GM18873 (cell line): ENCODE results near the gene MEF2D.
A peak's percentile ranks its signal among the peaks of the same experiment; 100 is the strongest.

Experiments used
- ATAC-seq: cut with Tn5 transposase; IDR thresholded peaks from one replicate; pipeline ENCODE4 v1.9.1; 2021; ENCODE audit warnings: mild to moderate bottlenecking, moderate library complexity, moderate number of reproducible peaks; ENCODE audit not compliant: unreplicated experiment, low FRiP score

The MEF2D gene

GRCh38 chr1:156525071-156525501, 24.5 kb upstream of the MEF2D start:
- no peak for ATAC-seq

- ATAC-seq: no peak
Measured at GRCh38 chr1:156524481-156524869, 23.9 kb upstream of the MEF2D start.

- ATAC-seq: no peak
Measured at GRCh38 chr1:156523801-156524480, 23.4 kb upstream of the MEF2D start.

- ATAC-seq: no peak
Measured at GRCh38 chr1:156522443-156522970, 21.9 kb upstream of the MEF2D start.

- no peak for ATAC-seq
Measured at GRCh38 chr1:156517748-156518147, 17.2 kb upstream of the MEF2D start.

GRCh38 chr1:156516821-156517220, 16.2 kb upstream of the MEF2D start:
- no peak for ATAC-seq

- no peak for ATAC-seq
Measured at GRCh38 chr1:156515956-156516355, 15.4 kb upstream of the MEF2D start.

GRCh38 chr1:156513185-156513584, 12.6 kb upstream of the MEF2D start:
- no peak for ATAC-seq

GRCh38 chr1:156511644-156512043, 11.1 kb upstream of the MEF2D start:
- no peak for ATAC-seq

- no peak for ATAC-seq
Measured at GRCh38 chr1:156510709-156511108, 10.1 kb upstream of the MEF2D start.

GRCh38 chr1:156509424-156510034, 9.0 kb upstream of the MEF2D start:
- ATAC-seq: no peak

GRCh38 chr1:156508955-156509234, 8.3 kb upstream of the MEF2D start:
- no peak for ATAC-seq

GRCh38 chr1:156508205-156508954, 7.8 kb upstream of the MEF2D start:
- ATAC-seq: no peak

GRCh38 chr1:156506450-156506849, 5.9 kb upstream of the MEF2D start:
- ATAC-seq: no peak

GRCh38 chr1:156505679-156506298, 5.2 kb upstream of the MEF2D start:
- no peak for ATAC-seq

- peak; percentile 36 for ATAC-seq
Measured at GRCh38 chr1:156504821-156505678, 4.5 kb upstream of the MEF2D start.

- ATAC-seq: no peak
Measured at GRCh38 chr1:156504438-156504813, 3.9 kb upstream of the MEF2D start.

GRCh38 chr1:156503698-156504437, 3.3 kb upstream of the MEF2D start:
- no peak for ATAC-seq

GRCh38 chr1:156502894-156503697, 2.5 kb upstream of the MEF2D start:
- ATAC-seq: no peak
